ENCODE data around the gene P2RX2.

Gene P2RX2

GRCh38 chr12:132640936-132641335 is 22.4 kb downstream of the P2RX2 start:
- no peaks in the 10 kb centered on the region for H3K9me3 ChIP-seq (ENCODE audit: control insufficient read depth, low read length)
- peaks cover 6% of the 10 kb centered on the region for H3K36me3 ChIP-seq (ENCODE audit: control insufficient read depth, insufficient read depth, low read length)
- H3K4me3 ChIP-seq (ENCODE audit: low read length), result no peak overlapping the region
- H3K27me3 ChIP-seq (ENCODE audit: control insufficient read depth, insufficient read depth, low read length), result no peaks in the 10 kb centered on the region
- H3K4me1 ChIP-seq (ENCODE audit: control insufficient read depth, insufficient read depth, low read length), result no peaks in the 10 kb centered on the region
- no peak overlapping the region for H3K9ac ChIP-seq (ENCODE audit: low read length)

- Histone ChIP-seq H3K27me3 (ENCODE audit: control insufficient read depth, insufficient read depth, low read length) (no peaks in the 10 kb centered on the region), H3K4me1 (ENCODE audit: control insufficient read depth, insufficient read depth, low read length) (no peaks in the 10 kb centered on the region), H3K36me3 (ENCODE audit: control insufficient read depth, insufficient read depth, low read length) (peaks cover 6% of the 10 kb centered on the region), H3K9ac (ENCODE audit: low read length) (no peak overlapping the region), H3K4me3 (ENCODE audit: low read length) (no peak overlapping the region), H3K9me3 (ENCODE audit: control insufficient read depth, low read length) (no peaks in the 10 kb centered on the region)
Observed at GRCh38 chr12:132641811-132642650, 23.5 kb downstream of the P2RX2 start.

- peaks cover 11% of the 10 kb centered on the region for H3K36me3 ChIP-seq (ENCODE audit: control insufficient read depth, insufficient read depth, low read length)
Observed at GRCh38 chr12:132642846-132643835, 24.6 kb downstream of the P2RX2 start.

GRCh38 chr12:132646850-132647249 is 28.3 kb downstream of the P2RX2 start:
- Histone ChIP-seq H3K9me3 (ENCODE audit: control insufficient read depth, low read length) (no peaks in the 10 kb centered on the region), H3K27me3 (ENCODE audit: control insufficient read depth, insufficient read depth, low read length) (no peaks in the 10 kb centered on the region), H3K4me3 (ENCODE audit: low read length) (no peak overlapping the region), H3K9ac (ENCODE audit: low read length) (no peak overlapping the region), H3K36me3 (ENCODE audit: control insufficient read depth, insufficient read depth, low read length) (peaks cover 9% of the 10 kb centered on the region), H3K4me1 (ENCODE audit: control insufficient read depth, insufficient read depth, low read length) (no peaks in the 10 kb centered on the region)

More at GRCh38 chr12:132642846-132643835, 24.6 kb downstream of the P2RX2 start:
- H3K27me3 ChIP-seq (ENCODE audit: control insufficient read depth, insufficient read depth, low read length), result no peaks in the 10 kb centered on the region
- no peaks in the 10 kb centered on the region for H3K4me1 ChIP-seq (ENCODE audit: control insufficient read depth, insufficient read depth, low read length)
- no peak overlapping the region for H3K4me3 ChIP-seq (ENCODE audit: low read length)
- no peak overlapping the region for H3K9ac ChIP-seq (ENCODE audit: low read length)
- H3K9me3 ChIP-seq (ENCODE audit: control insufficient read depth, low read length), result no peaks in the 10 kb centered on the region

GRCh38 chr12:132647858-132648257 is 29.3 kb downstream of the P2RX2 start:
- Histone ChIP-seq H3K4me1 (ENCODE audit: control insufficient read depth, insufficient read depth, low read length) (no peaks in the 10 kb centered on the region), H3K4me3 (ENCODE audit: low read length) (no peak overlapping the region), H3K9ac (ENCODE audit: low read length) (no peak overlapping the region), H3K27me3 (ENCODE audit: control insufficient read depth, insufficient read depth, low read length) (no peaks in the 10 kb centered on the region), H3K36me3 (ENCODE audit: control insufficient read depth, insufficient read depth, low read length) (peaks cover 9% of the 10 kb centered on the region), H3K9me3 (ENCODE audit: control insufficient read depth, low read length) (no peaks in the 10 kb centered on the region)

- H3K36me3 ChIP-seq (ENCODE audit: control insufficient read depth, insufficient read depth, low read length), result peaks cover 9% of the 10 kb centered on the region
- no peaks in the 10 kb centered on the region for H3K27me3 ChIP-seq (ENCODE audit: control insufficient read depth, insufficient read depth, low read length)
- no peak overlapping the region for H3K4me3 ChIP-seq (ENCODE audit: low read length)
- H3K4me1 ChIP-seq (ENCODE audit: control insufficient read depth, insufficient read depth, low read length), result no peaks in the 10 kb centered on the region
- H3K9me3 ChIP-seq (ENCODE audit: control insufficient read depth, low read length), result no peaks in the 10 kb centered on the region
- no peak overlapping the region for H3K9ac ChIP-seq (ENCODE audit: low read length)
Observed at GRCh38 chr12:132648616-132649225, 30.1 kb downstream of the P2RX2 start.

GRCh38 chr12:132649226-132649945 is 30.8 kb downstream of the P2RX2 start:
- Histone ChIP-seq H3K9ac (ENCODE audit: low read length) (no peak overlapping the region), H3K9me3 (ENCODE audit: control insufficient read depth, low read length) (no peaks in the 10 kb centered on the region), H3K4me1 (ENCODE audit: control insufficient read depth, insufficient read depth, low read length) (no peaks in the 10 kb centered on the region), H3K27me3 (ENCODE audit: control insufficient read depth, insufficient read depth, low read length) (no peaks in the 10 kb centered on the region), H3K4me3 (ENCODE audit: low read length) (no peak overlapping the region), H3K36me3 (ENCODE audit: control insufficient read depth, insufficient read depth, low read length) (peaks cover 9% of the 10 kb centered on the region)

- Histone ChIP-seq H3K4me3 (ENCODE audit: low read length) (no peak overlapping the region), H3K9ac (ENCODE audit: low read length) (no peak overlapping the region), H3K36me3 (ENCODE audit: control insufficient read depth, insufficient read depth, low read length) (peaks cover 10% of the 10 kb centered on the region), H3K27me3 (ENCODE audit: control insufficient read depth, insufficient read depth, low read length) (no peaks in the 10 kb centered on the region), H3K9me3 (ENCODE audit: control insufficient read depth, low read length) (no peaks in the 10 kb centered on the region), H3K4me1 (ENCODE audit: control insufficient read depth, insufficient read depth, low read length) (no peaks in the 10 kb centered on the region)
Observed at GRCh38 chr12:132651444-132652100, 33.0 kb downstream of the P2RX2 start.

- Histone ChIP-seq H3K27me3 (ENCODE audit: control insufficient read depth, insufficient read depth, low read length) (no peaks in the 10 kb centered on the region), H3K36me3 (ENCODE audit: control insufficient read depth, insufficient read depth, low read length) (peaks cover 3% of the 10 kb centered on the region), H3K4me1 (ENCODE audit: control insufficient read depth, insufficient read depth, low read length) (no peaks in the 10 kb centered on the region), H3K9me3 (ENCODE audit: control insufficient read depth, low read length) (no peaks in the 10 kb centered on the region), H3K9ac (ENCODE audit: low read length) (no peak overlapping the region), H3K4me3 (ENCODE audit: low read length) (no peak overlapping the region)
Observed at GRCh38 chr12:132653567-132654290, 35.2 kb downstream of the P2RX2 start.

- Histone ChIP-seq H3K36me3 (ENCODE audit: control insufficient read depth, insufficient read depth, low read length) (peaks cover 13% of the 10 kb centered on the region), H3K9ac (ENCODE audit: low read length) (no peak overlapping the region), H3K4me1 (ENCODE audit: control insufficient read depth, insufficient read depth, low read length) (no peaks in the 10 kb centered on the region), H3K9me3 (ENCODE audit: control insufficient read depth, low read length) (no peaks in the 10 kb centered on the region), H3K27me3 (ENCODE audit: control insufficient read depth, insufficient read depth, low read length) (no peaks in the 10 kb centered on the region), H3K4me3 (ENCODE audit: low read length) (no peak overlapping the region)
Observed at GRCh38 chr12:132657004-132657727, 38.6 kb downstream of the P2RX2 start.
